DOHH2 (cell line): ENCODE measurements around the gene KRTAP4-12.
"Not testable (repeated sequence)": the region's sequence is repeated elsewhere in the genome, so short reads cannot be mapped to it uniquely, and the experiment has no call there.

ENCODE experiments used
- H3F3A ChIP-seq: fragments of 200-600 bp; sonication (generic), shearing (Covaris generic); 2 replicates; pipeline ENCODE4 v1.6.0; 2016; ENCODE audit warnings: antibody characterized with exemption, mild to moderate bottlenecking; ENCODE audit not compliant: control insufficient read depth, insufficient read depth
- H3K27ac ChIP-seq: fragments of 200-600 bp; sonication (generic); 2 replicates; pipeline ENCODE4 v1.5.1; 2014; ENCODE audit warnings: low read depth, mild to moderate bottlenecking, low read length, moderate library complexity
- H3K27me3 ChIP-seq: fragments of 200-600 bp; sonication (generic); 2 replicates; pipeline ENCODE4 v1.6.1; 2014; ENCODE audit warnings: mild to moderate bottlenecking, low read length, mixed read lengths; ENCODE audit not compliant: control insufficient read depth
- H3K36me3 ChIP-seq: fragments of 200-600 bp; sonication (generic); 2 replicates; pipeline ENCODE4 v1.6.1; 2014; ENCODE audit warnings: mild to moderate bottlenecking, low read length, moderate library complexity, mixed read lengths; ENCODE audit not compliant: control insufficient read depth
- H3K4me1 ChIP-seq: fragments of 200-600 bp; sonication (generic); 2 replicates; pipeline ENCODE4 v1.6.1; 2014; ENCODE audit warnings: mild to moderate bottlenecking, low read length, mixed read lengths; ENCODE audit not compliant: control insufficient read depth
- H3K4me2 ChIP-seq: fragments of 200-600 bp; sonication (generic); 2 replicates; pipeline ENCODE4 v1.6.0; 2014; ENCODE audit warnings: mild to moderate bottlenecking, low read length, moderate library complexity
- H3K4me3 ChIP-seq: fragments of 200-600 bp; sonication (generic); 2 replicates; pipeline ENCODE4 v1.5.1; 2014; ENCODE audit warnings: mild to moderate bottlenecking, low read length, mixed read lengths
- H3K79me2 ChIP-seq: fragments of 200-600 bp; sonication (generic); 2 replicates; pipeline ENCODE4 v1.6.1; 2014; ENCODE audit warnings: mild to moderate bottlenecking, low read length, mixed read lengths; ENCODE audit not compliant: control insufficient read depth
- H3K9me2 ChIP-seq: fragments of 200-600 bp; sonication (generic); replicated peaks from 2 replicates; pipeline ENCODE4 v1.6.1; 2014; ENCODE audit warnings: mild to moderate bottlenecking, low read length, mixed read lengths; ENCODE audit not compliant: control insufficient read depth
- H3K9me3 ChIP-seq: fragments of 200-600 bp; sonication (generic); 2 replicates; pipeline ENCODE4 v1.6.1; 2014; ENCODE audit warnings: antibody characterized with exemption, low read length, mixed read lengths; ENCODE audit not compliant: control insufficient read depth, insufficient read depth
- H4K20me1 ChIP-seq: fragments of 200-600 bp; sonication (generic); 2 replicates; pipeline ENCODE4 v1.6.0; 2014; ENCODE audit warnings: low read depth, mild to moderate bottlenecking, antibody characterized with exemption, low read length, moderate library complexity; ENCODE audit not compliant: control insufficient read depth, insufficient read depth
- CTCF ChIP-seq: fragments of 200-600 bp; sonication (generic); IDR thresholded peaks from one replicate; pipeline ENCODE4 v1.5.1; 2014; ENCODE audit warnings: antibody characterized with exemption, mild to moderate bottlenecking, low read depth, low read length; ENCODE audit not compliant: poor library complexity, severe bottlenecking
- EZH2phosphoT487 ChIP-seq: fragments of 200-600 bp; sonication (generic); IDR thresholded peaks from 2 replicates; pipeline ENCODE4 v1.6.1; 2017; ENCODE audit warnings: borderline replicate concordance, mild to moderate bottlenecking, antibody characterized with exemption, low read length, moderate library complexity, mixed read lengths

KRTAP4-12 gene

GRCh38 chr17:41123991-41124371 lies at the start of gene KRTAP4-12:
Gene KRTAP4-12 (minus strand): TSS chr17:41124182. CDS start chr17:41124122, 60 bp downstream.
- not testable (repeated sequence) for H3K4me2 ChIP-seq, H3K27me3 ChIP-seq, H4K20me1 ChIP-seq, H3K9me2 ChIP-seq, H3K79me2 ChIP-seq, H3K27ac ChIP-seq
- H3F3A ChIP-seq = peaks cover 14% of the 10 kb centered on the region
- peaks cover 54% of the 10 kb centered on the region for H3K4me1 ChIP-seq
- 0 out of 2 replicates have a peak within 1 kb of the TSS, but pooled peaks have one; percentile 2 for H3K4me3 ChIP-seq
- H3K9me3 ChIP-seq = peaks cover 27% of the 10 kb centered on the region
- H3K36me3 ChIP-seq = peaks cover 11% of the 10 kb centered on the region; the same call in 1 of the 2 replicates

DNA sequence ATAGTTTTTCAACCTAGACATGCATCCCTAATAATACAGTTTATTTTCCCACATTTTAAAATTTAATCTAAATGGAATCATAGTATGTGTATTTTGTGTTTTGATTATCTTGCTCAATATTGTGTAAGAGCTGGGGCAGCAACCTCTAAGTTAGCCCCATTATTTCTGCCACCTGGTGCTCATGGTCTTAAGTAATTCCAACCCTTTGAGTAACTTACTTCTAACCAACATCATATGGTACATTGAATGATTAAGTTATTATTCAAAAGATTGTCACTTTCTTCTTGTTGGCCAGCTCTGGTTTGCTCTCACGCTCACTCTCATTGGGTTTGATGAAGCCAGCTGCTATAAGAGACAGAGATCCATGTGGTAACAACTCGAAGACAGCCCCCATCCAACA lies 47.9 kb upstream of the KRTAP4-12 start:
- TF ChIP-seq CTCF = no peak
- TF ChIP-seq EZH2phosphoT487 = no peak
- peaks cover 11% of the 10 kb centered on the region for H3K27me3 ChIP-seq

GRCh38 chr17:41168121-41168520 lies 44.1 kb upstream of the KRTAP4-12 start, which contains the start of gene KRTAP4-3:
Gene KRTAP4-3 (minus strand): TSS chr17:41168221. CDS start chr17:41168172, 49 bp downstream.
- Histone ChIP-seq H3K27ac (no peak within 1 kb of the TSS), H3K79me2 (no peaks in the 10 kb centered on the region), H3K36me3 (no peaks in the 10 kb centered on the region), H3K9me2 (no peaks in the 10 kb centered on the region), H3F3A (no peaks in the 10 kb centered on the region), H4K20me1 (no peaks in the 10 kb centered on the region), H3K9me3 (no peaks in the 10 kb centered on the region), H3K4me3 (no peak within 1 kb of the TSS), H3K4me2 (no peak within 1 kb of the TSS), H3K4me1 (no peaks in the 10 kb centered on the region), H3K27me3 (no peaks in the 10 kb centered on the region)
- no peak for TF ChIP-seq EZH2phosphoT487
- no peak for TF ChIP-seq CTCF

More for the DNA sequence above, 47.9 kb upstream of the KRTAP4-12 start:
- peaks cover 8% of the 10 kb centered on the region for H3K4me1 ChIP-seq
- H3K27ac ChIP-seq = no peak overlapping the region
- no peaks in the 10 kb centered on the region for H4K20me1 ChIP-seq
- H3K4me3 ChIP-seq = no peak overlapping the region
- H3F3A ChIP-seq = no peaks in the 10 kb centered on the region
- H3K9me2 ChIP-seq = no peaks in the 10 kb centered on the region
- H3K9me3 ChIP-seq = no peaks in the 10 kb centered on the region
- no peaks in the 10 kb centered on the region for H3K79me2 ChIP-seq
- H3K36me3 ChIP-seq = no peaks in the 10 kb centered on the region
- H3K4me2 ChIP-seq = no peak overlapping the region

GRCh38 chr17:41167561-41167960 lies 43.6 kb upstream of the KRTAP4-12 start:
- H3K4me3 ChIP-seq = no peak overlapping the region
- H3K9me2 ChIP-seq = no peaks in the 10 kb centered on the region
- no peaks in the 10 kb centered on the region for H3K4me1 ChIP-seq
- no peaks in the 10 kb centered on the region for H3K9me3 ChIP-seq
- no peak overlapping the region for H3K4me2 ChIP-seq
- H3K27ac ChIP-seq = no peak overlapping the region
- no peaks in the 10 kb centered on the region for H4K20me1 ChIP-seq
- no peaks in the 10 kb centered on the region for H3F3A ChIP-seq
- H3K36me3 ChIP-seq = no peaks in the 10 kb centered on the region
- no peaks in the 10 kb centered on the region for H3K27me3 ChIP-seq
- TF ChIP-seq CTCF (no peak), EZH2phosphoT487 (no peak)
- no peaks in the 10 kb centered on the region for H3K79me2 ChIP-seq
